Fibroblast of skin of scalp (primary cell): ENCODE data around the gene ATRN.

ENCODE experiments used
- DNase-seq: peaks from one replicate; pipeline ENCODE4 v3.0.0-alpha.2; 2013

Gene ATRN

GRCh38 chr20:3679749-3680700 is 209.2 kb downstream of the ATRN start:
- peak; percentile 93 for DNase-seq

GRCh38 chr20:3680701-3681351 is 210.0 kb downstream of the ATRN start:
- DNase-seq, result no peak

GRCh38 chr20:3681352-3681930 is 210.6 kb downstream of the ATRN start:
- DNase-seq, result no peak

GRCh38 chr20:3681931-3682781 is 211.3 kb downstream of the ATRN start, which contains the start of gene ADAM33:
ADAM33 (minus strand) TSS chr20:3682010; CDS start chr20:3682004, 6 bp downstream.
- DNase-seq, result peak; percentile 34

- DNase-seq, result no peak
Observed at GRCh38 chr20:3685341-3685740, 214.5 kb downstream of the ATRN start.

- DNase-seq, result no peak
Observed at GRCh38 chr20:3686421-3686820, 215.6 kb downstream of the ATRN start.

GRCh38 chr20:3686867-3687321 is 216.1 kb downstream of the ATRN start:
- peak; percentile 89 for DNase-seq

GRCh38 chr20:3687655-3688054 is 216.8 kb downstream of the ATRN start:
- peak; percentile 78 for DNase-seq

- DNase-seq, result no peak
Observed at GRCh38 chr20:3689978-3690377, 219.2 kb downstream of the ATRN start.

GRCh38 chr20:3690413-3690812 is 219.6 kb downstream of the ATRN start:
- DNase-seq, result no peak

- DNase-seq, result no peak
Observed at GRCh38 chr20:3691306-3691705, 220.5 kb downstream of the ATRN start.

GRCh38 chr20:3691897-3692296 is 221.1 kb downstream of the ATRN start:
- DNase-seq, result no peak

GRCh38 chr20:3692706-3693294 is 222.0 kb downstream of the ATRN start:
- DNase-seq, result no peak

- DNase-seq, result no peak
Observed at GRCh38 chr20:3693376-3693775, 222.6 kb downstream of the ATRN start.

- DNase-seq, result no peak
Observed at GRCh38 chr20:3694864-3695263, 224.0 kb downstream of the ATRN start.

GRCh38 chr20:3696200-3696599 is 225.4 kb downstream of the ATRN start:
- DNase-seq, result no peak

- DNase-seq, result no peak
Observed at GRCh38 chr20:3696745-3697587, 226.1 kb downstream of the ATRN start.

GRCh38 chr20:3697588-3698305 is 226.9 kb downstream of the ATRN start:
- DNase-seq, result no peak

GRCh38 chr20:3698591-3699001 is 227.8 kb downstream of the ATRN start:
- DNase-seq, result no peak

- DNase-seq, result no peak
Observed at GRCh38 chr20:3699037-3699436, 228.2 kb downstream of the ATRN start.
